ES-I3 (cell line): ENCODE results near the gene MS4A18.
"Not testable (repeated sequence)": the region's sequence is repeated elsewhere in the genome, so short reads cannot be mapped to it uniquely, and the experiment has no call there.

ENCODE experiments used
- H3K36me3 ChIP-seq: 2 replicates; pipeline ENCODE4 v1.6.1; 2013; ENCODE audit warnings: mild to moderate bottlenecking, low read length, control low read depth, moderate library complexity; ENCODE audit not compliant: insufficient read depth
- H3K4me1 ChIP-seq: 2 replicates; pipeline ENCODE4 v1.6.1; 2013; ENCODE audit warnings: mild to moderate bottlenecking, control low read depth, low read length; ENCODE audit not compliant: insufficient read depth
- H3K9ac ChIP-seq: 2 replicates; pipeline ENCODE4 v1.6.1; 2013; ENCODE audit warnings: low read depth, mild to moderate bottlenecking, low read length, moderate library complexity
- H3K9me3 ChIP-seq: 2 replicates; pipeline ENCODE4 v1.6.1; 2013; ENCODE audit warnings: mild to moderate bottlenecking, low read length, moderate library complexity; ENCODE audit not compliant: control insufficient read depth, insufficient read depth

Gene MS4A18

GRCh38 chr11:60748821-60749220, 24.3 kb downstream of the MS4A18 start:
- Histone ChIP-seq H3K4me1 (no peaks in the 10 kb centered on the region; the same call in 1 of the 2 replicates), H3K36me3 (no peaks in the 10 kb centered on the region), H3K9me3 (no peaks in the 10 kb centered on the region), H3K9ac (no peak overlapping the region)

- no peak overlapping the region for H3K9ac ChIP-seq
- H3K4me1 ChIP-seq = no peaks in the 10 kb centered on the region
- H3K9me3 ChIP-seq = no peaks in the 10 kb centered on the region
- H3K36me3 ChIP-seq = no peaks in the 10 kb centered on the region
These were observed 26.4 kb downstream of the MS4A18 start for GRCh38 chr11:60750911-60751310.

- H3K9me3 ChIP-seq = no peaks in the 10 kb centered on the region
- 0 out of 2 replicates have a peak, but pooled peaks cover 3% of the 10 kb centered on the region for H3K4me1 ChIP-seq
- no peaks in the 10 kb centered on the region for H3K36me3 ChIP-seq
- no peak overlapping the region for H3K9ac ChIP-seq
These were observed 28.8 kb downstream of the MS4A18 start for GRCh38 chr11:60753309-60753708.

- no peaks in the 10 kb centered on the region for H3K9me3 ChIP-seq
- no peaks in the 10 kb centered on the region for H3K36me3 ChIP-seq
- H3K4me1 ChIP-seq = 0 out of 2 replicates have a peak, but pooled peaks cover 3% of the 10 kb centered on the region
- no peak overlapping the region for H3K9ac ChIP-seq
These were observed 30.4 kb downstream of the MS4A18 start for GRCh38 chr11:60754887-60755286.

GRCh38 chr11:60756307-60757032, 31.9 kb downstream of the MS4A18 start, which contains the start of gene MS4A15:
Gene MS4A15, plus strand, starts transcription at chr11:60756867. Its CDS starts 6,867 bp downstream, at chr11:60763734.
- 0 out of 2 replicates have a peak, but pooled peaks cover 3% of the 10 kb centered on the region for H3K4me1 ChIP-seq
- H3K36me3 ChIP-seq = no peaks in the 10 kb centered on the region
- no peaks in the 10 kb centered on the region for H3K9me3 ChIP-seq
- H3K9ac ChIP-seq = no peak within 1 kb of the TSS

- H3K36me3 ChIP-seq = no peaks in the 10 kb centered on the region
- 0 out of 2 replicates have a peak, but pooled peaks cover 3% of the 10 kb centered on the region for H3K4me1 ChIP-seq
- no peak overlapping the region for H3K9ac ChIP-seq
- no peaks in the 10 kb centered on the region for H3K9me3 ChIP-seq
These were observed 32.8 kb downstream of the MS4A18 start for GRCh38 chr11:60757231-60757800.

- not testable (repeated sequence) for H3K36me3 ChIP-seq, H3K4me1 ChIP-seq, H3K9me3 ChIP-seq, H3K9ac ChIP-seq
These were observed 34.2 kb downstream of the MS4A18 start for GRCh38 chr11:60758671-60759070.

GRCh38 chr11:60759438-60760225, 35.1 kb downstream of the MS4A18 start:
- not testable (repeated sequence) for H3K4me1 ChIP-seq, H3K9ac ChIP-seq, H3K9me3 ChIP-seq, H3K36me3 ChIP-seq

GRCh38 chr11:60761436-60762190, 37.1 kb downstream of the MS4A18 start:
- Histone ChIP-seq H3K9me3 (no peaks in the 10 kb centered on the region), H3K36me3 (no peaks in the 10 kb centered on the region), H3K9ac (no peak overlapping the region), H3K4me1 (peaks cover 2% of the 10 kb centered on the region; the same call in 1 of the 2 replicates)

- no peaks in the 10 kb centered on the region for H3K9me3 ChIP-seq
- H3K36me3 ChIP-seq = no peaks in the 10 kb centered on the region
- H3K4me1 ChIP-seq = peaks cover 2% of the 10 kb centered on the region; the same call in 1 of the 2 replicates
- no peak overlapping the region for H3K9ac ChIP-seq
These were observed 38.6 kb downstream of the MS4A18 start for GRCh38 chr11:60762851-60763691.

- Histone ChIP-seq H3K9ac (no peak overlapping the region), H3K4me1 (peaks cover 2% of the 10 kb centered on the region; the same call in 1 of the 2 replicates), H3K9me3 (no peaks in the 10 kb centered on the region), H3K36me3 (no peaks in the 10 kb centered on the region)
These were observed 39.3 kb downstream of the MS4A18 start for GRCh38 chr11:60763692-60764369.

- H3K9me3 ChIP-seq = no peaks in the 10 kb centered on the region
- H3K36me3 ChIP-seq = no peaks in the 10 kb centered on the region
- H3K9ac ChIP-seq = no peak overlapping the region
- peaks cover 2% of the 10 kb centered on the region; the same call in 1 of the 2 replicates for H3K4me1 ChIP-seq
These were observed 40.4 kb downstream of the MS4A18 start for GRCh38 chr11:60764879-60765278.

GRCh38 chr11:60765355-60765754, 40.8 kb downstream of the MS4A18 start:
- Histone ChIP-seq H3K36me3 (no peaks in the 10 kb centered on the region), H3K9ac (no peak overlapping the region), H3K4me1 (peaks cover 2% of the 10 kb centered on the region; the same call in 1 of the 2 replicates), H3K9me3 (no peaks in the 10 kb centered on the region)
